ENCODE measurements around the gene DPYSL3.

DNA sequence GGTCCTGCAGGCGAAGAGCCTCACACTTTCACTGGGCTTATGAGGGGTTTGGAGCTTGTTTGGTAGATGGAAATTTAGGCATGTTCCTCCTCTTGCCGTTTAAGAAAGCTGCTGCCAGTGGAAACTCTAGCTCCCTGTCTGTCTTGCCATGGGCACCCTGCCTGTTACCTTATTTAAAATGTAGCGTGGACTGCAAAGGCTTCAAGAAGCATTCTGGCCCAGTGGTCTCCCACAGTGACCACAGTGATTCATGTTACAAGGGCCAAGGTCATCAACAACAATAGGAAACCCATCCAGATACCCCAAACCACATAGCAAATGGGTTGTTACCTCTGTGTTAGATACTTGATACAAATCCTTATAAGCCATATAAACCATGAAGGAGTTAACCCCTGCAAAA lies 96.6 kb downstream of the DPYSL3 start:
- TF ChIP-seq, protein P1, sequence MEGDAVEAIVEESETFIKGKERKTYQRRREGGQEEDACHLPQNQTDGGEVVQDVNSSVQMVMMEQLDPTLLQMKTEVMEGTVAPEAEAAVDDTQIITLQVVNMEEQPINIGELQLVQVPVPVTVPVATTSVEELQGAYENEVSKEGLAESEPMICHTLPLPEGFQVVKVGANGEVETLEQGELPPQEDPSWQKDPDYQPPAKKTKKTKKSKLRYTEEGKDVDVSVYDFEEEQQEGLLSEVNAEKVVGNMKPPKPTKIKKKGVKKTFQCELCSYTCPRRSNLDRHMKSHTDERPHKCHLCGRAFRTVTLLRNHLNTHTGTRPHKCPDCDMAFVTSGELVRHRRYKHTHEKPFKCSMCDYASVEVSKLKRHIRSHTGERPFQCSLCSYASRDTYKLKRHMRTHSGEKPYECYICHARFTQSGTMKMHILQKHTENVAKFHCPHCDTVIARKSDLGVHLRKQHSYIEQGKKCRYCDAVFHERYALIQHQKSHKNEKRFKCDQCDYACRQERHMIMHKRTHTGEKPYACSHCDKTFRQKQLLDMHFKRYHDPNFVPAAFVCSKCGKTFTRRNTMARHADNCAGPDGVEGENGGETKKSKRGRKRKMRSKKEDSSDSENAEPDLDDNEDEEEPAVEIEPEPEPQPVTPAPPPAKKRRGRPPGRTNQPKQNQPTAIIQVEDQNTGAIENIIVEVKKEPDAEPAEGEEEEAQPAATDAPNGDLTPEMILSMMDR (IDR thresholded peaks at IDR 0.05; ENCODE audit: extremely low read depth in 1 of 2, insufficient read depth in 1 of 2, low read depth in 1 of 2, low read length in 2 of 2), result no peak
- TF ChIP-seq, protein P2, sequence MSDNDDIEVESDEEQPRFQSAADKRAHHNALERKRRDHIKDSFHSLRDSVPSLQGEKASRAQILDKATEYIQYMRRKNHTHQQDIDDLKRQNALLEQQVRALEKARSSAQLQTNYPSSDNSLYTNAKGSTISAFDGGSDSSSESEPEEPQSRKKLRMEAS (IDR thresholded peaks at IDR 0.05; ENCODE audit: insufficient read depth, insufficient read length), result no peak
- TF ChIP-seq EZH2 (IDR thresholded peaks at IDR 0.05; ENCODE audit: borderline replicate concordance, low read depth, low read length, severe bottlenecking) (no peak), POLR2A (IDR thresholded peaks at IDR 0.05; ENCODE audit: low read depth, low read length) (no peak)
